Tongue (tissue), 2 donors: ENCODE results near the gene LMAN2. TPM values are rescaled to one million over a fixed set of nuclear protein-coding genes. Genes with fewer than 3 reads are reported as not detected.
"Not testable (repeated sequence)": the region's sequence is repeated elsewhere in the genome, so short reads cannot be mapped to it uniquely, and the experiment has no call there.

ENCODE experiments used
- DNase-seq: peaks from one replicate; pipeline ENCODE4 v3.0.0-alpha.2; 2015
- total RNA-seq: library from RNA; depleted of rRNA; stranded (reverse); fragments of >200 nt; gene quantifications from one replicate; pipeline ENCODE4 v1.2.3, GENCODE V29; 2014

Gene LMAN2
- total RNA-seq, 1 donor from 2014 or later = 159 TPM

DNA sequence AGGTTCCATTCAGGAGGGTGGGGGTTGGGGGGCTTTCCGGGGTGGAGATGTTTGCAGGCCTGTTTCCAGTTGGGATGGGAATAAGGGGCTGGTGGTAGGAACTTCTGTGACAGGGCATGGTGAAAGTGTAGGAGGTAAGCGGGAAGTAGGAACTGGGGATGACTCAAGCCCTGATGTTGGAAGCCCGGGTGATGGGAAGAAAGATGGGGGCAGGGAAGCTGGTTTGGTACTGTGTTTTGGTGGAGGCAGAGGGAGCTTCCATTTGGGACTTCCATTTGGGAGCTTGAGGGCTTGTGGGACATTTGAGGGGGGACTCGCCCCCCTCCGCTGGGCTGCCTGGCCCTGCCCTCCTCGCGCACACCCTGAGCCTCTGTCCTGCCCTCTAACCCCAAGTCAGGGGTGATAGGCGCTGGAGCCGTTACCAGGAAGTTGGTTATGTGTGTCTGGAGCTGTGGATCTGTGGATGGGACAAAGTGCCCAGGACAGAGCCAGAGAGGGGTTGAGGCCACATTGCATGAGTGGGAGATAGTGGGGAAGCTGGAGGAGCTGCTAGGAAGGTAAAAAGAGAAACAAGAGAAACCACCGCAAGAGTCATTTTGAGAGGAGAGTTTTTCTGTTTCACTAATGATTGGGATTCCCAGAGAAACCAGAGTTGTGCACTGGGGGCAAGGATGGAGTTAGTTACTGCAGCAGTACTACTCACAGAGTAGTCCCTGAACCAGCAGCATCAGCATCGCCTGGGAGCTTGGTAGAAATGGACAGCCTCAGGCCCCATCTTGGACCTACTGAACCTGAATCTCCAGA lies 12.9 kb upstream of the LMAN2 start:
- no peak for DNase-seq

DNA sequence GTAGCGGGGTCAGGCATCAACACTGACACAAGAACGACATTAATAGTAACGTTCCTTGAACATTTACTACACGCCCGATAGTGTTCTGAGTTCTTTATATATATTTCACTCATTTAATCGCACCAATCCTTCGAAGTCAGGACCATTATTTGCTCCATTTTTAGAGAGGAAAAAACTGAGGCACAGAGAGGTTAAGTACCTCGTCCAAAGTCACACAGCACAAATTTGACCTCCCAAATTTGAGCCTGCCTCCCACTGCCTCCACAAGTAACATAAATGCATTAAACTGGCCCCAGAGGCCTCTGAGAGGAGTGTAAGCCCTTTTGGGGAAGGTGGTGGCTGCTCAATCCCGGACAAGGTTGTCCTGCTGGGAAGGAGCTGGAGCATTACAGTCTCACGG lies 12.1 kb upstream of the LMAN2 start:
- no peak for DNase-seq

DNA sequence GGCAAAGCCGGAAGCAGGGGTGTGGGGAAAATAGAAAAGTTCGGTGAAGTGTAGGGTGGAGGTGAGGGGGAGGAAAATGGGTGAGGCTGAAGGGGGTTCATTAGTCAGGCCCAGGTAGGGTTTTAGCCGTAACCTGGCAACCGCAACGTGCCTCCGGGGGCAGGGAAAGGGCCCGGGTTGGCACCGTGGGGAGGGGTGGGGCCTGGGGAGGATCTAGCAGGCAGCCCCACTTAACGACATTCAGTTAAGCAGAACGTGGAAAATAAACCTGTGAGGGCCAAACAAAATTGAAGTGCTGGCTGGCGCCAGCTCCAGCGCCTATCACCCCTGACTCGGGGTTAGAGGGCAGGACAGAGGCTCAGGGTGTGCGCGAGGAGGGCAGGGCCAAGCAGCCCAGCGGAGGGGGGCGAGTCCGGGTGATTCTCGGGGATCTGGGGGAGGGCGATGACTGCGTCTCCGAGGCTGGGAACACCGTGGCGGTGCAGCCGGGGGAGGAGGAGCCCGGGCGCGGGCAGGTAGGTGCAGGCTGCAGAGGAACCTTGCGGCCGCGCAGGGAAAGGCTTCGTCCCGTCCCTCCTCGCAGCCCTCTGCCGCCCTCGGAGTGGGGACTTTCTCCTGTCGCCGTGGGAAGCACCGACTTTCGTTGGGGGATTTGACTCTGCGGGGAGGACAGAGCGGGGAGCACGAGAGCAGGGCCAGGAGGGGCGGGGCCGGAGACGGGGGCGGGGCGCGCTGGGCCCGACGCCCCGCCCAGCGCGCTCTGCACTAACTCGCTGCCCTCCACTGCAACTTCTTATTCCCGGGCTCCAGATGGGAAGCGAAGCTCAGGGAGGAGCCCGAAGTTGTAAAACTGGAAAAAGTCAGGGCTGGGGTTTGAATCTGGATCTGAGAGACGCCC lies 11.4 kb upstream of the LMAN2 start:
- DNase-seq = peak; percentile 69

DNA sequence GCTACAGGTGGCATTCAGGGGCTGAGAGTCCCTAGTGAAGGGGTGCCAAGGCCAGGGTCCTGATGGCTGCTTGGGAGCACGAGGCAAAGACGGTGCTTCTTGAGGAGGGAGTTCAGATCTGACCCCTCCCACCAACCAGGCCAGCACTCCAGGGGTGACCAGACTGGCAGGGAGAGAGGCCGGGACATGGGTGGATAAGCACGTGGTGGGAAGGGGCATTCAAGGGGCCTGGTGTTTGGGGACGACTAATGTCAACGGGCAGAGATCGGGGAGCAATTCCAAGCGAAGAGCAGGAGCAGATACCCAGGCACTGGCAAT lies 10.8 kb upstream of the LMAN2 start:
- no peak for DNase-seq

DNA sequence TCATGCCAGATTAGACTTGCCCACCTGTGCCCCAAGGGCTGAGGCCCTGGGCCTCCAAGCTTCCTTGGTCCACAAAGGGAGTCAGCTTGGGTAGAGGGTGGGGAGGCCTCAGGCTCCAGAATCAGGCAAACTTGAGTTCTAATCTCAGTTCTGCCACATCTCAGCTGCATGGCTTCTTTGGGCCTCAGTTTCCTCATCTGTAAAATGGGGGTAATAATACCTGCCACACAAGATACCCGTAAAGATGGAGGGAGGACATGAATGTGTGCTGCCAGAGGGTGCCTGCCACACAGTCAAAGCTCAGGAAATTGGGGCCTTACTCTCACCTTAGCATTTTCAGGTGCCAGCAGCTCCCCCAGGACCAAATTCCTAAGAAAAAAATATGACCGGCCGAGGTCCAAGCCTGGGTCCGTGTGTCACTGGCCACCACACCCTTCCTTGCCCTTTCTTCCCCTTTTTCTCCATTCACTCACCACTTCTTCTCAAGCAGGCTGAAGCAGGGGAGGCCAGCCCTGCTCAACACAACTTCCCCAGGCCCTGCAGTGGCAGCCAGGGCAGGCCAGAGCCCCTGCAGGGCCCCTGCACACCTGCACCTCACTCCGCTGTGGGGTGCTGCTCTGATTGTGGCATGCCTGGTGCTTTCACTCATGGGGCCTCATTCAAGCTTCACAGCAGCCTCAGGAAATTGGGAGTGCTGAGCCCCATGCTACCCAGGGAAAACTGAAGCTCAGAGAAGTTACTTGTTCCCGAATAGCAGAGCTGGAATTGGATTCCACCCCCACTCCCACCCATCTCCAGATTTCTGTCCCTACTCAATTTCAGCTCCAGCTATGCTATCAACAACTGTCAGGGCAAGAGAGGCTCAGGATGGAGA lies 10.2 kb upstream of the LMAN2 start:
- no peak for DNase-seq

DNA sequence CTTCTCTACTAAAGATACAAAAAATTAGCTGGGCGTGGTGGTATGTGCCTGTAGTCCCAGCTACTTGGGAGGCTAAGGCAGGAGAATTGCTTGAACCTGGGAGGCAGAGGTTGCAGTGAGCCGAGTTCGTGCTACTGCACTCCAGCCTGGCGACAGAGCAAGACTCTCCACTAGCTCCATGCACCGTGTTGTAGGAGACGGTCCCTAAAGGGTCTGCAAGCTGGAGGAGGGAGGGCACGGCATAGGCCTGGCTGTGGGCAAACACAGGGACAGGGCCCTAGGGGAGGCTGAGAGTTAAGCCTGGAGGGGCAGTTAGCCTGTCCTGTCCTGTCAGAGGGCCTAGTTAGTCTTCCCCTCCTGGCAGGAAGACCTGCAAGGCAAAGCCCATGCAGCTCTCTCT lies 9.3 kb upstream of the LMAN2 start:
- DNase-seq = not testable (repeated sequence)

DNA sequence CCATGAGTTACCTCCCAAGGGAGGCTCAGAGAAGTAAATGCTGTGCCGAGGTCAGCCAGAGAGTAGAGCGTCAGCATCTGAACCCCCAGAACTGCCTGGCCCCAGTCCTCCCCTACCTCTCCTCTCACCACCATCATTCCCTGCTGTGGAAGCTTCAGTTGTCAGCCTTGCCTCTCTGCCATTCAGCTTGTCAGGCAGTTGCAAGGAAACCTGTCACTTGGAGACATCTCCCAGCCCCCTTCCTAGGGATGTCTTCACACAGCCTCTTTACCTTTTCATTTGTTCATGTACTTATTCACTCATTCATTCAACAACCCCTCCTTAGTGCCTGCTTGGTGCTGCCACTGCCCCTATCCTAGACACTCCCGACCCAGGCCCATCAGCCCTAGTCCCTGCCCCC lies 8.4 kb upstream of the LMAN2 start:
- DNase-seq = no peak

DNA sequence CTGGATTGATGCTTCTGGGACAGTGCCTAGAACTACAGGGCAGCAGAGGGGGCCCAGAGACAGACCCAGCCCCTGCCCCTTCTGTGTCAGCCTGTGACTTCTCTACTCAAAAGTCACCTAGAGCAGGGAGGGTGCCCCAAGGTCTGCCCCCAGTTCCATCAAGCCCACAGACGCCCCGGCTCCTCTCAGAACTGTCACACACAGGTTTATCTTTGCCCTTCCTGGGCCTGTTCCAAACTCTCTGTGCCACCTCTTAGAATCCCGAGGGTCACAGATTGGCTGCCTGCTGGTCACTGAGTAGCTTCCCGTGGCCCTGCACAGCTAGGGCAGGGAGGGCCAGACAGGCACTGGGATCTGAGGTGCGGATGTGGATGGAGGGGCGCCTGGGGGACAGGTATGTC lies 8.0 kb upstream of the LMAN2 start:
- DNase-seq = no peak

DNA sequence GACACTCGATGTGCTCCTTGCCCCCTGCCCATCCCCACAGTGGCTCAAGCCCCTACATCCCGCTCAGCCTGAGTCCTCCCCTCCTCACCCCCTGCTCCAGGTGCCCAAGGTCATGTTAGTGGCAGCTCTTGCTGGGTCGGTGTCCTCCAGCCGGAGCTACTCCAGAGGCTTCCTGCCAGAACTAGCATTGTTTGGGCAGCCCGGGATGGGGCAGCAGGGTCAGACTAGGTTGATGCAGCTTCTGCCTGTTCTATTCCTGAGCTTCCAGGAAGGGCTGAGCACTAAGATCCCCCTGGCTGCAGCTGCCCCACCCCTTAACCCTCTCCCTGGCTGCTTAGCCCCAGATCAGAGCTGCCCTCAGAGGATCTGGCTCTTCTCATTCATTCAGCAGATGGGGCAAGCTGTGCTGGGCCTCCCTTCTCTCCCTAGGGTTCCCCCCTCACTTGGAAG lies 6.9 kb upstream of the LMAN2 start:
- DNase-seq = no peak

DNA sequence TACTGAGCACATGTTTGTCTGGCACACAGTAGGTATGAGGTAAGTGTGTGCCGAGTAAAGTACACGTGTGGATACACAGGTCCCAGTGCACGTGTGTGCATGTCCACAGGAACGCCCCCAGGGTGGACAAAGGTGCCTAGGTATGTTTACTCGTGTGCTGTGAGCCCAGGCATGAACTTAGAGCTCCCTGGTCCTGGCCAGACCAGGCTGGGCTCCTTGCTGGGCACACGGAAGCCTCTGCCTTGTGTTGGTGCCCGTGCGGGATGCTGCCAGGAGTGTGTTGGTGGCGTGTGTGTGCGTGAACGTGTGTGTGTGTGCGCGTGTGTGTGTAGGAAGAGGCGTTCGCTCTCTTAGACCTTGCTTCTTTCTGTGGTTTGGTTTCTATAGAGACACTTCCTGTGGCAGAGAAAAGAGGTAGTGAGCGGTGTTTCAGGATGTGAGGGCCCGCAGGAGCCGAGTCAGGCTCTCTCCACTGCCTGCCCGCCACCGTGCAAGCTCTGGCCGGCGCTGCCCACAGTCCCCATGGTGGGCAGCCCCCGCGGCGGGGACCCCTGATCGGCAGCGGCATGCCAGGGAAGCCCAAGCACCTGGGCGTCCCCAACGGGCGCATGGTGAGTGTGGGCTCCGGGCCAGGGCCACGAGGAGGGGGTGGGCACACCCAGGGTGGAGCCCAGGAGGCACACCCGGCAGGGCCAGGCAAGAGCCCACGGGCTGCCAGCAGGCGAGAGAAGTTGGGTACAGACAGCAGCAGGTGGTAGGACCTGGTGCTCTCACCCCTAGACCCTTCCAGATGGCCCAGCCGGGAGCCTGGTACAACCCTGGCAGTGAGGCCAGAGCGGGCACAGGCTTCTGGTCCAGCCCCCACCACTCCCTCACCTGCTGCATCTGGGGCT lies 6.2 kb upstream of the LMAN2 start, which contains the start of gene RGS14:
Gene RGS14 (plus strand): TSS at position 466 of the 893 bp plus-strand sequence. CDS start 101 bp downstream, at position 567.
- DNase-seq = peak; percentile 37

DNA sequence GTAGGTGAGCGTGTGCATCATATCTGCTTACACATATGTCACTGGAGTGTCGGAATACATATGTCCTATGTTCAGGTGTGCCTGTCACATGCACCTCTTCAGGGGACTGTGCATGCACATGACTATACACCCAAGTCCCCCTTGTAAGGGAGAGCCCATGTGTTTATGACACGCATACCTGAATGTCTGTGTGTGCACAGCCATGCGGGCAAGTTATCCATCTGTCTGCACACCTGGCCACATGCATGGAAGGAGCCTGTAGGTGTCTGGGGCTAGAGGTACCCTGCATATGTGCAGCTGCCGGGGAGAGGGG lies 5.6 kb upstream of the LMAN2 start:
- DNase-seq = no peak

DNA sequence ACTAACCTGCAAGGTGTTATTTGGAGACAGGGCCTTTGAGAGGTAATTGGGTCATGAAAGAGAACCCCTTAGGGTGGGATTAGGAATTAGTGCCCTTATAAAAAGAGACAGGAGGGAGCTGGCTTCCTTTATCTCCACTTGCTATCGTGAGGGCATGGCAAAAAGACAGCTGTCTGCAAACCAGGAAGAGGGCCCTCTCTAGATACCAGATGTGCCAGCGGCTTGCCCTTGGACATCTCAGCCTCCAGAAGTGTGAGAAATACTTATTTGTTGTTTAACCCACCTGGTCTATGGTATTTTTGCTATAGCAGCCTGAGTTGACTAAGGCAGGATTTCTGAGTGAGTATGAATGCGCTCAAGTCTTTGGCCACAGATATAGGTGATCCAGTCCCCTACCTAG lies 5.3 kb upstream of the LMAN2 start:
- no peak for DNase-seq

DNA sequence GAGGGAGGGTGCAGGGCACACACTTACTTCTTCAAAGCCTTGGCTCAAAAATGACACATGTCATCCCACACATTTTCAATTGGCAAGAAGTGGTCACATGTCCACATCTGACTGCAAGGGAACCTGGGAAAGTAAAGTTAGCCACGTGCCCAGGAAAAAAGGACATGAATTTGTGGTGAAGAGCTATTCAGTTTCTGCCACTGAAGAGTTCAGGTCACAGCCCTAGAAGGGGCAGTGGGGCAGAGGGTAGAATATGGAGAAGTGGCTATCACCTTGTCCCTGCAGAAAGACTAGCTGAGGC lies 4.3 kb upstream of the LMAN2 start:
- no peak for DNase-seq

DNA sequence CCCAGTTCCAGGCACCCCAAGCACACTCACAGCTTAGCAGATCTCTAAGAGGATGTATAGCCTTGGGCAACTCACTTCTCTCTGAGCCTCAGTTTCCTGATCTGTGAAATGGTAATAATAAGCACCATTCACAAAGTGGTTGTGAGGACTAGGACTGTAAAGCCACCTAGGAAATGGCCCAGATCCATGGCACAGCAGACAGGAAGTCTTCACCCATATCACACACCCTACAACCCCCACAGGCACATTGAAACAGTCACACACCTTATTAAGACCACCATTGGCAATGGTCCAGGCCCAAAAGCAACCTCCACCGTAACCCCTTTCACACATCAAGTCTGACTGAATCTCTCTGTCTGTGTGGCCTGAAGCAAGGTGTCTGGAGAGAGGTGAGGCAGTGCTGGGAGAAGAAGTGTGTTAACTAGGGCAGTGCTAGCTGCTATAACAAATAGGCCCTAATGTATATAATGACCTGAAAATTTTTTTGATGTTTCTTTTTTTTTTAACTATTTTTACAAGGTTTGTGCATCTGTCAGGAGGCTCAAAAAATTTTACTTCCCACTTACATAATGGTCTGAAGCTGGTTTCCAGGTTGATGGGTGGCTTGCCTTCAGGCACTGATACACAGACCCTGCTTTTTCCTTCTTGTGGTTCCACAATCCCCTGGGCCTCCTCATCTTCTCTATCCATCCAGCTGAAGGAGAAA lies 3.8 kb upstream of the LMAN2 start:
- no peak for DNase-seq

DNA sequence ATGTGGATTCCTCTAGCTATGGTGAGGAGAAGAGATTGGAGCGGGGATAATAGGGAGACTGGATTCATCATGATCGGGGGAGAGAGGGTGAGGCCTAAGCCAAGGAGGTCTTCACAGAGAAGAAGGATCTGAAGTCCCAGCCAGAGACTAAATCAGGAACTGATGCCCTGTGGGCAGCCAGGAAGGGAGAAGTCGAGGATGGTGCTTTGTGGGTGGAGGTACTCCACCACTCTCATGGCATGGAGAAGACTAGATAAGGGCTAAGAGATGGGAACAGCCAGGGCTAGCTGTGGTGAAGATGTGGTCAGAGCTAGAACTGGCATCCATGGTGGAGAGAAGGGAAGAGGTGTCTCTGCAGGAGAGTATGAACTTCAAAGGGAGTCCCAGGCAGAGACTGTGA lies 3.2 kb upstream of the LMAN2 start:
- no peak for DNase-seq

DNA sequence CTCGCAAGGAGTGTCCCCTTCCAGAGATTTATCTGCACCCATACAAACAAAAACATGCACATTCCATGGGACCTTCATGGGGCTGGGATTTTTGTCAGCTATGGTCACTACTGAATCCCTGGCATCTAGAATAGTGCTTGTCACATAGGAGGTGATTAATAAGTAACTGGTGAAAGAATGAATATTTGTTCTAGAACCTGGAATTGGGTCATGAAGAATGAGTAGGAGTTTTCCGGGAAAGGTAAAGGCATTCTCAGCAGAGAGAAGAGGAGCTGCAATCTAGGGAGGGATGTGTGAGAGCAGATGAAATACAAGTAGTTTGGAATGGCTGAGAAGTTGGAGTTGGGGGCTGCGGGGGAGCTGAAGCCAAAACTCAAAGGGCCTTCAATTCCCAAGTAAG lies 2.8 kb upstream of the LMAN2 start:
- no peak for DNase-seq

DNA sequence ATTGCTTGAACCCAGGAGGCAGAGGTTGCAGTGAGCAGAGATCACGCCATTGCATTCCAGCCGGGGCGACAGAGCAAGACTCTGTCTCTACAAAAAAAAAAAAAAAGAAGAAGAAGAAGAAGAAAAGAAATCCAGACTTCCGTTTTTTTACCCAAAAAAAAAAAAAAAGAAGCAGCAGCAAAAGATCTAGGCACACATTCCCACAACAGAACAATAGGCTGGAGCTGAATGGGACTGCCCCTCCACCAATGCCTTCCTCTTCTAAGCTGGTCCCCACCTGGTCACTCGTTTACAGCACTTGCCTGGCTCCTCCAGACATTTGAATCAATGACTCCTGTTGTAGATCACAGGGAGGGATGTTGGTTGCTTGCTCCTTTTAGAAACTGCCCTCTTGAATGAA lies 1.6 kb upstream of the LMAN2 start:
- no peak for DNase-seq

DNA sequence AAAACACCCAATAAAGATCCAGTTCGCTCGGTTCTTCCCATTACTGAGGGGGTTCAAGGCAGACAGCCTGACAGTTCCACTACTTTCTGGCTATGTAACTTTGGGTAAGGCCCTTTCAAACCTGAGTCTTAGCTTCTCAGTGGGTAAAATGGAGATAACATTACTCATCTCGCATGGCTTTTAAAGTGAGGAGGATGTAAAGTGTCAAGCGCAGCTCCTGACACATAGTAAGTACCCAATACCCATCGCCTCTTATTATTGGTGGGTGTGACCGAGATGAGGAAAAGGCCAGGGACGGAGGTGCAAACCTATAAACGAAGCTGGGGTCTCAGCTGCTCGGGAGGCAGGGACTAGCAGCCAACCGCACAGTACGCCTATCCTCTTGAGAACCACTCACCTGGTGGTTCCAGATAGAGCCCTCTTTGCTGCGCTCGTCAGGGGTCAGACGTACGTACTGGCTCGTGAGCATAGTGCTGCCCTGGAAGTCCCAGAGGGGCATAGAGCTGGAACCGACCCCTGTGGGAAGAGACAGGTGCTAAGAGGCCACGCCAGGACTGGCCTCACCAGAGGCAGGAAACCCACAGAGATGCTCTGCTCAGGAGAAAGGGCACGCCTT lies 584 bp downstream of the LMAN2 start:
- DNase-seq = no peak

DNA sequence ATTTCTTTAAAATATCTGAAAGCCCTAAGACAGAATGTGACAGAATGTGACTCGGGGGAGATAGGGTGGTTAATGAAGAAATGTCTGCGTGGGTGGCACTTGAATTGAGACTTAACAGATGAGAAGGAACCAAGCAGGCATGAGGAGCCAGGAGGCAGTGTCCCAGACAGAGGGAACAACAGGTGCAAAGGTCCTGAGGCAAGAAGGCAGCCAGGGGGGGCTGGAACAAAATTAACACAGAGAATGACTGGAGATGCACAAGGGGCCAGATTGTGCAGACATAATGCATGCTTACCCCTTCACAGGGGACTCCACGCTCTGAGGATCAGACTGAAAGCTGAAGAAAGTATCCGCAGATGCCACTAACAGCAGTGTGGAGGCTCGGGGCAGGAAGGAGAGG lies 1.7 kb downstream of the LMAN2 start:
- DNase-seq = no peak

DNA sequence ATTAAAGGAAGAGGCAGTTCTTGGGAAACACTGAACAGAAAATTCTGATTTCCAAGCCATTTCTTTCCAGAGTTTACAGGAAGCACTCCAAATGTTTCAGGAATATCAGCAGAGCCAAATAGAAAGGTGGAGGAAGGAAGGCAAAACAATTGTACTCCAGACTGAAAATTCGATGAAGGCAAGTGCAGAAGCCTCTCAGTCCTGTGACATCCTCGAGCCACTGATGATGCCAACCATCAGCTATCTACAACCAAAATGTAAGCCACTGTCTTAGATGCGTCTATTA lies 2.2 kb downstream of the LMAN2 start:
- no peak for DNase-seq

DNA sequence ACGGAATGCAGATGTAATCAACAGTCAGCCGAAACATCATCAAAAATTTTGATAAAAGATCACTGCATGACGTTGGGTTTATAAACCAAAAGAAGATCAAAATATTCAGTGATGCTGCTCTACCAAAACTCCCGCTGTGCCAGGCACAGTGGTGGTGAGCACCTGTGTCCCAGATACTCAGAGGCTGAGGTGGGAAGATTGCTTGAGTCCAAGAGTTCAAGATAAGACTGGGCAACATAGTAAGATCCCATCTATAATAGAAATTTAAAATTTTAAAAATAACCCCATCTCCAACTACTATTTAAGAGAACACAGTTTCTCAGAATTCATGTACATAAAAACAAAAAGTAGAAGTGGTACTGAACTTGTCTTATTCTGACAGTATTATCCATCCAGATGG lies 3.8 kb downstream of the LMAN2 start:
- no peak for DNase-seq
